HG03354 (cell line): Measurements from ENCODE around the gene MYH7B.

Experiments
- ATAC-seq: cut with Tn5 transposase; IDR thresholded peaks from one replicate; pipeline ENCODE4 v1.9.1; 2021; ENCODE audit warnings: mild to moderate bottlenecking; ENCODE audit not compliant: unreplicated experiment, poor library complexity, severe bottlenecking

Gene MYH7B

DNA sequence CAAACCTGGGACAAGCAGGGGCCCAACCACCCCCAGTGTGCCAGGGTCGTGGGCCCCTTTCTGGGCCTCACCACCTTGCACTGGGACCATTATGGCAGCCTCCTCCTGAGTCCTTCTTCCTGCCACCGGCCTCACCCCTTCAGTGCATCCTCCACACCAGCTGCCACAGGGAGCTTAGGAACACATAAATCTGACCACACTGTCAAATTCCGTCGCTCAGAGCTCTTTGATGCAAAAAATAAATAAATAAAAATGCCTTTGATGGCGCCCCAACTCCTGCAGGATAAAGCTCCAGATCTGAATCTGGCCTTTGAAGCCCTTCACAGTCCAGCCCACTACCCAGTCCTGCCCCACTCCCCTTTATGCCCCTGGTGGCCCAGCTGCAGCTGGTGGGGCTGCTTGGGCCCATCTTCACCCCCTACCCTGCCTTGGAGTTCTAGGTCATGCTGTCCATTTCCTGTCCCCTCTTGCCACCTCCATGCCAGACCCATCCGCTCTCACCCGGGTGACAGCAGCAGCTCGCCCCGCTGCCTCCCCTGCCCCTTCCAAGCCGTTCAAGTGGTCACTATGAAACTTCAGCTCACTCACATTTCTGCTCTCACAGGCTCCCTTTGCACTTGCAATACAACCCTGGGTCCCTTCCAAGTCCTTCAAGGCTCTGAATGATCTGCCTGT, 16.0 kb downstream of the MYH7B start:
- no peak for ATAC-seq

DNA sequence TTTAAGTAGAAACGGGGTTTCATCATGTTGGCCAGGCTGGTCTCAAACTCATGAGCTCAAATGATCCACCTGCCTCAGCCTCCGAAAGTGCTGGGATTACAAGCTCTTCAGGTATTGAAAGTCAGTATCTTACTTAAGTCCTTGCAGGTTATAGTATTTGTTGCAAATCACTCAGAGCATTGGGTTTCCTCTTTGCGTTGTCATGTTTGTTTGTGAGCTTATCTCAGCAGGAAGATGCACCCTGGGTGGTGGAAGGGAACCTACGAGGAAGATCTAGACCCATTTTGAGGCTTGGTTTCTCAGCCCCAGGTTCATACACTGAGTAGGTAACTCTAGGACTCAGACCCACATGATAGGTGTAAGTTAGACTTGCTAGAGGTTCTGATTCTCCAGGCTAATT, 18.6 kb downstream of the MYH7B start:
- no peak for ATAC-seq

DNA sequence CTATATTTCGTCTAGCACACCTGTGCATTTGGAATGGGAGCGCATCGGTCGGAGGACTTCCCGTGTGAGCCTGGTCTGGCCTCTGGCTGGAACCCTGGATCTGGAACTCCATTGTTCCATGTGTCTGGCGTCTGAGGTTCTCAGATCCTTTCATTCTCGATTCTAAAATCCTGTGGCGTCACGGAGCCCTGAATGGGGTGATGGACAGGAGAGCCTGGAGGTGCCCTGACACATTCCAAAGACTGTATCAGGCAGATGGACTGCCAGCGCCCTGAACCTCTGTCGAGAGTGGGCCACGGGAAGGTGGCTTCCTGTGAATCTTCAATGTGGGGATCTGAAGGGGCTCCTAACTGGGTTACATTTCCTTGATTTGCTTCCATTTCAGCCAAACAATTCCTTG, 20.6 kb downstream of the MYH7B start:
- no peak for ATAC-seq

DNA sequence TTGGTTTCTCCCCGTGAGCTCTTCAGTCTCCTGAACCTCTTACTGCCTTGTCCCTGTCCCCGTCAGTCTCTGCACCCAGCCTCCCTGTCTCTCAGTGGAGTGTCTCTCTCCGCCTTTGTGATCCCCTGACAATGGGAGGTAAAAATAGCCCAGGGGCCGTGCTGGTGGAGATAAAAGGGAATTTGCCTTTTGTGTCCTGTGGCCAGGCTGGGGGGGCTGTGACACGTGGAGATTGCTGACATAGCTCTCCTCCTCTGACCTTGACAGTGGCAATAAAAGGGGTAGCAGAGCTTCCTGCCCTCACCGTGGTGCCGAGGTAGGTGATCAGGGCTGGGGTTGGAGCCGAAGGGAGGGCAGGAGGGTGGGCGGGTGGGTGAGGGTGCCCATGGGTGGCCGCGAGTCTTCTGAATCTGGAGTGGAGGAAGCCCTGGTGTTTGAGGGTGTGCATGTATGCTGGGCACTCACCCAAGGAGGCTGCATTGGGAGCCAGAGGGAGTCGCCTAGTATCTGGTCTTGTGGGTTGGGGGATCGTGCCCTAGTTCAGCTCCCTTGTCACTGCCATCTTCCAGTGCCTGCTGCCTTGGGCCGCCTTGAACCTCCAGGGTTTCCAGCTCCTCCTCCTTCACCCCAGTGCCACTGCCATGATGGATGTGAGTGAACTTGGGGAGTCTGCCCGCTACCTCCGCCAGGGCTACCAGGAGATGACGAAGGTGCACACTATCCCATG, 21.9 kb downstream of the MYH7B start:
- ATAC-seq: no peak

DNA sequence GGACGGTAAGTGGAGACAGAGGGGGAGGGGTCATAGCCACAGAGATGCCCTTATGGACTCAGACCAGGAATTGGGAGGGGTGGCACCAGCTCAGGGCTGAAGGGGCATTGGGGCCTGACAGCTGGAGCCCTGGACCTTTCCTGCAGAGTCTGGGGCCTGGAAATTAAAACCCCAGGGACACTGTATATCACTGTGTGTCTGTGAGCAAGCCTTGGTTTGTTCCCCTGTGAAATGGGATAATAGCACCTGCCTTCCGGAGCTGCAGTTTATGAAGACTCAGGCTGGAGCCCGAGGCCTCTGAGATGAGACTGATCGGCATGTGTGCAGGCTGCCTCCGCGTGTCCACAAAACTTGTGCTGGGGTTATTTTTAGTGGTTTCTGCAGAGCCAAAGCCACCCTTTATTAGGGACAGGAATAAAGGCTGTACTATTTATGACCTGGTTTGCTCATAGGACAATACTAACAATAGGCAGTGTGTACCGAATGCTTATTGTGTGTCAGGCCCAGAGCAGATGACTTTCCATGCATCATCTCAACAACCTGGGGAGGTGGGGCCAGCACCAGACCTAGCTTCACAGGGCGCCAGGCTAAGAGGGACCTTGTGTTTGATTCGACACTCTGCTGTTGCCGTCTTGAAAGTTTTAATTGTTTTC, 22.6 kb downstream of the MYH7B start:
- no peak for ATAC-seq

DNA sequence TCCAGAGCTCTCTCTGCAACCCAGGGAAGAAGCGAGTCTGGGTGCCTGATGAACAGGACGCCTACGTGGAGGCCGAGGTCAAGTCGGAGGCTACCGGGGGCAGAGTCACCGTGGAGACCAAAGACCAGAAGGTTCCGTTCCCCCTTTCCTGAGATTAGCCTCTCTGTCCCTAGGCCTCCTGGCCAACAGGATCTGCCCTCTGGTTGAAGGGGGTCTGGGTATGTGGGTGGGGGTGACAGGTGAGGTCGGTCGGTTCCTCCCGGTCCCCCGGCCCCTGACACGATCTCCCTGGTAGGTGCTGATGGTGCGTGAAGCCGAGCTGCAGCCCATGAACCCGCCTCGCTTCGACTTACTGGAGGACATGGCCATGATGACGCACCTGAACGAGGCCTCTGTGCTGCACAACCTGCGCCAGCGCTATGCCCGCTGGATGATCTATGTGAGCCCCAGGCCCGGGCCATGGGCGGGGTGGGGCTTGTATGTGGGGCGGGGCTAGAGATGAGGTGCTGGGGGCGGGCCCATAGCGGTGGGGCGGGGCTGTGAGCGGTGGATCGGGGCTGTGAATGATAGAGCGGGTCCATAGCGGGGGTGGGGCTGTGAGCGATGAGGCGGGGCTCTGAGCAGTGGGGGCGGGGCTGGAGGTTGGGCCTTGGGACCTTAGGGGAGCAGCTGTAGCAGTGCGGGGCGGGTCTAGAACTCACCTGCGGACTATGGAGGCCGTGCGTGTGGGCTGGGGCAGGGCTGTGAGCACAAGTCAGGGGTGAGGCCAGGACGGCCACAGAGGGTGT, 23.9 kb downstream of the MYH7B start:
- no peak for ATAC-seq

DNA sequence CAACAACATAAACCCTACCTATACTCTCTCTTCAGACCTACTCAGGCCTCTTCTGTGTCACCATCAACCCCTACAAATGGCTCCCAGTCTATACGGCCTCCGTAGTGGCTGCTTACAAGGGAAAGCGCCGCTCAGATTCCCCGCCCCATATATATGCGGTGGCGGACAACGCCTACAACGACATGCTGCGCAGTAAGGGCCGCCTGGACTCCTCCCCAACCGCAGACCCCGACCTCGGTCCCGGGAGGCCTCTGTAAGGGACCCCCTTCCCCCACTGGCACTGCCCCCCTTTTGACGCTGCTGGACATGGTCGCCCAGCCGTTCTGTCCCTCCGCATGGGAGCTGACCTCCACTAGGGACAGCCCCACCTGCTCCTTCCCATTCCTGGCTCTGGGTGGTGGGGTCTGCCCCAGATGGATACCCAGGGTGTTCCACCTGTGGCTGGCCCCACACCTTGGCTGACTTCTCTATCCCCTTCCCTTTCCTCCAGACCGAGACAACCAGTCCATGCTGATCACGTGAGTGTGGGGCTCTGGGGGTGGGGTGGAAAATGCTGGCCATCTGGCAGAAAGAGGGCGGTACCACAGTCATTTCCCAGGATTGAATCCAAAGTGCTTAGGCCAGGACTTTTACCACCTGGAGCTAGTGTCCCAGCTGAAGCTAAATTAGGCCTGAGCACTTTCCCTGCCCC, 25.0 kb downstream of the MYH7B start:
- no peak for ATAC-seq

DNA sequence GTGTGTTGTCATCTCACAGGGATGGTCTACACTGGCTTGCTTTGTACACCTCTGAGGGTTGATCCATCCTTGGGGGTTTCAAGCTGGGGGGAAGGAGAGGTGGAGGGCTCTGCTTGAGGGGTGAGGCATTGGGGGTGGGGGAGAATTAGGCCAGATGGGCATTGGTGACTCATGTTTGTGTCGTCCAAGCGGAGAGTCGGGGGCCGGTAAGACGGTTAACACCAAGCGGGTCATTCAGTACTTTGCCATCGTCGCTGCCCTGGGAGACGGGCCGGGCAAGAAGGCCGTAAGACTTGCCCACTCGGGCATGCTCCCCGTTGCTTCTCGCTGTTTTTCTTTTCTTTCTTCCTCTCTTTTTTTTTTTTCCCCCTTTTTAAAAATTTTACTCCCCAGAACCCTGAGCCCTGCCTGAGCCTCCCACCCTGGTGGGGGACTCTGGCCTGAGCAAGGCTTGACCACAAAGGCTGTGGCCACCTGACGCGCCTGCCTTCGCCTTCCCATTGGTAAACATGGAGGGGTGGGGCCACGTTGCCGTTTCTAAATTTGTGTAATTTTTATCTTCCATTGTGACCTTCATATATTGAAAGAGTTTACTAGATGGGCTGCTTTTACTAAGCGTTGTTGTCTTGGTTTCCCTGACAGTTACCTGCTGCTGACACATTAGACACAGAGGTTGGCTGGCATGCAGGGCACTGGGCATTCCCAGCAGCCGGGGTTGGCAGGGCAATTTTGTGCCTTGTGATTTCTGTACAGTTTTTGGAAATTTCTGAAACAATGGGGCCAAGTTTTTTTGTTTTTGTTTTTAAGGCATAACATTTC, 26.8 kb downstream of the MYH7B start:
- no peak for ATAC-seq

DNA sequence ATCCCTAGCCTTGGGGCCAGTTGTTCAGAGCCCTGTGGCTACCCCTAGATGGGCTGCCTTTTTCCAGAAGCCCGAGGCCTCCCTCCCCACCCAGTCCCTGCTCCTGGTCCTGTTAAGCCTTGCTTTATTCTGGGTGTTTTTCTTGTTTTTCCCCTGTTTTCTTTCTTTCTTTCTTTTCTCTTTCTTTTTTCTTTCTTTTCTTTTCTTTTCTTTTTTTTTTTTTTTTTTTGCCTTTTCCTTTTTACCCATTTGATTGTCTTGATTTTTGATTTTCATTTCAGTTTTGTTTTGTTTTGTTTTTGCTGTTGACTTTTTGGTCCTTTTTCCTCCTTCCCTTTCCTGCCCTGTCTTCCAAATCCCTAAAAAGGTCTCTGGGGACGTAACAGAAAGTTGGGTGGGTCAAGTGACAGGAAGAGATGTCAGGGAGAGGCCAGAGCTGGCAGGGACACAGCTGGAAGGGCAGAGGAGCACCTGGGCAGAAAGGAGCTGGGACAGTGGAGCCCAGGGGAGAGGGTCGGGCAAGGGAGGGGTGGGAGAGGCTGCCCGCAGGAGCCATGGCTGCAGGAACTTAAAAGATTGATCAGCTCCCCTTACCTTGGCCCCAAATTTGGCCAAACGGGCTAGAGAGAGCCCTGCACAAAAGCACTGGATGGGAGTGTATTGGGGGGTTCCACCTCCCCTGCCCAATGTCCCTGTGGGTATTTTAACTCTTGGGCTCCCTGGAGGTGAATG, 27.6 kb downstream of the MYH7B start:
- ATAC-seq: no peak

DNA sequence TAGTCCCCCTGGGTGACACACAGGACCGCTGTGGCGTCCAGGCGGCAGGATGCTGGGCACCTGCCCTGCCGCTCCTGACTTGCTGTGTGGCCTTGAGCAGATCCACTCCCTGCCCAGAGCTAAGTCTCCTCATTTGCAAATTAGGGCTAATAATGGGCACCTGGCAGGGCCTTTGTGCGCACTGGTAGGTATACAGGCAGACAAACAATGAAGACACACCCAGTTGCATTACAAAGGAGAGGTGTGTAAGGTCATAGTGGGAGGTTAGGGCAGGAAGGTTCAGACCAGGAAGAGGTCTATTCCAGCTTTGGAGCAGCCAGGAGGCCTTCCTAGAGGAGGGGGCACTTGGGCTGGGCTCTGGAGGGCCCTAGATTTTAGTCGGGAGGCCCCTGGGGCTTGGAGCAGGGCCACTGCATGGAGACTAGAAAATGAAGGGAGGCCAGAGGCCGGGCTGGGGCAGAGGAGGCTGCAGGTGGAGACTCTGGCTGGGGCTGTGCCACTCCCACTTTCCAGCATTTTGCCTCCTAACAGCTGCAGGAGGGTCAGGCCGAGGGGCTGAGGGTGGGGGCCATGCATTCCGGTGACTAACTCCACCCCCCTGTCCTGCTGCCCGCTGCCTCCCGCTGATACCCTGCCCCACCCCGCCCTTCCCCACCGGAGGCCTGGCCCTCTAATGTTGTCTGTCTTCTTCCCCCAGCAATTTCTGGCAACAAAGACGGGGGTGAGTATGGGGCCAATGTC, 28.5 kb downstream of the MYH7B start:
- ATAC-seq: no peak

DNA sequence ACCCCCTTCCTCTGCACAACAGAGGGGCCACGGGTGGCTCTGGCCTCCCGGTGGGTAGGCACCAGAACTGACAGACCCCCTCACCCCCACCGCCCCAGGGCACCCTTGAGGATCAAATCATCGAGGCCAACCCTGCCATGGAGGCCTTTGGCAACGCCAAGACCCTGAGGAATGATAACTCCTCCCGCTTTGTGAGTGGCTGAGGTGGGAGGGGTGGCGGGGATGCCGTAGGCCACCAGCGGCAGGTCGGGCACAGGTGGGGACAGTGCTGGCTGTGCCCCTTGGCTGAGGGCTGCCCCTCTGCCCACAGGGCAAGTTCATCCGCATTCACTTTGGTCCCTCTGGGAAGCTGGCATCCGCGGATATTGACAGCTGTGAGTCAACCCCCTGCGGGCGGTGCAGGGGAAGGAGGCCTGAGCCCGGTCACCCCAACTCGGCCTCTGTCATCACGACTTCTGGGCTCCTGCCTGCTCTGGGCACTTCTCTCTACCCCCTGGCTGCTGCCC, 29.1 kb downstream of the MYH7B start:
- no peak for ATAC-seq

DNA sequence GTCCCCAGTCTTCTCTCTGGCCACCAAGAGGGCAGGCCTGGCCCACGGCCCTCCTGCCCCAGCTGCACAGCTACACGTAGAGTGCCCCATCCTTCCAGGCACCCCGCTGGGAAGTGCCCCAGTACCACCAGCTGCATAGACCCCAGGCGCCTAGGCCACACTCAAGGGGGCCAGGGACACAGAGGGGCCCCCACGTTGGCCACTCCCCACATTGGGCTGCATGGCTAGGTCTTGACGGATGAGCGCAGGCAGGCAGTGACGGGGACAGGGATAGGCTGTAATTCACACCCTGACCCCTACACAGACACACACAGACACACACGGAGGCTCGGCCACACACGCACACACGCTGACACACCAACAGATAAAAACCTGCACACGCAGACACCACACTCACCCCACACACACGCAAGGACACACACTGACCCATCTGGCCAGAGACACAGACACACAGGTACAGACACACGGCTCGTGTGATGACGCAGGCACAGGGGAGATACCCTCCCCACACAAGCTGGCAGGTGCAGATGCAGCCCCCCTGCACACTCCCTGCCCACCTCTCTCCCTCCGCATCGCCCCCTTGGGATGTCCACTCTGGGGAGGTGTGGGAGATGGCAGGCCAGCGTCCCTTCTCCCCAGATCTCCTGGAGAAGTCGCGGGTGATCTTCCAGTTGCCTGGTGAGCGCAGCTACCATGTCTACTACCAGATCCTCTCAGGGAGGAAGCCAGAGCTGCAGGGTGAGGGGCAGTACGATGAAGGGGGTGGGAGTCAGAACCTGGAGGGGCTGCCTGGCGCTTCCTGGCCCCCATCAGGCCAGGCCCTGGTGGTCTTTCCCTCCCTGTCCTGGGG, 30.0 kb downstream of the MYH7B start:
- ATAC-seq: no peak

DNA sequence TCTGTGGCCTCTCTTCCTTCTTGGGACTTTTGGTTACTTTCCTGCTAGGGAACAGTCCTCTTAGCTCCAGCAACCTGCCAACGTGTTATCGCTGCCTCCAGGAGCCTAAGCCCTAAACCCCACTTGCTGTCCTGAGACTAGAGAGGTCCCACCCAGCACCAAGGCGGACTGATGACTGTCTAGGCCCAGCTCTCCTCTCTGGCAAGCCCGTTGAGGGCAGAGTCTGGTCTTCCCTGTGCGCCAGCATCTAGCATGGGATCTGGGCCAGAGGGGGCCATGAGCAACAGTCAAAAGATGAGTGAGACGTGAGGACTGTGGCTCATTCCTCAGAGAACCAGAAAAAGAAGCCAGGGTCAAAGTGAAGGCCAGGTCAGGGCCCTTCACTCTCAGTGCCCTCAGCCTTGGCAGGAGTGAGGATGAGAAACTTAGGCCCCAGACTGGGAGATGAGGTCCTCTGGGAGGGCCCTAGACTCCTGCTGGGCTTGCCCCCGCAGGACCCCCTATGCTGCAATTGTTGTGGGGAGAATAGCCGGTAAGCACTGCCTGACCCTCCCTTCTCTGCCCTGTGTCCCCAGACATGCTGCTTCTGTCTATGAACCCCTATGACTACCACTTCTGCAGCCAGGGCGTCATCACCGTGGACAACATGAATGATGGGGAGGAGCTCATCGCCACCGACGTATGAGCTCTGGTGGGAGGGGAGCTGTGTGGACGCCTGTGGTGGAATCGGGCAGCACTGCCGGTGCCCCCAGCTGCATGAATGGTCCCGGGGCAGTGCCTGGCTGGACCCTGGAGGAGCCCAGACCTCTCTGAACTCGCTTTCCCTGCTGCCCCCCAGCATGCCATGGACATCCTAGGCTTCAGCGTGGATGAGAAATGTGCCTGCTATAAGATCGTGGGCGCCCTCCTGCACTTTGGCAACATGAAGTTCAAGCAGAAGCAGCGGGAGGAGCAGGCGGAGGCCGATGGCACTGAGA, 30.9 kb downstream of the MYH7B start:
- ATAC-seq: no peak

DNA sequence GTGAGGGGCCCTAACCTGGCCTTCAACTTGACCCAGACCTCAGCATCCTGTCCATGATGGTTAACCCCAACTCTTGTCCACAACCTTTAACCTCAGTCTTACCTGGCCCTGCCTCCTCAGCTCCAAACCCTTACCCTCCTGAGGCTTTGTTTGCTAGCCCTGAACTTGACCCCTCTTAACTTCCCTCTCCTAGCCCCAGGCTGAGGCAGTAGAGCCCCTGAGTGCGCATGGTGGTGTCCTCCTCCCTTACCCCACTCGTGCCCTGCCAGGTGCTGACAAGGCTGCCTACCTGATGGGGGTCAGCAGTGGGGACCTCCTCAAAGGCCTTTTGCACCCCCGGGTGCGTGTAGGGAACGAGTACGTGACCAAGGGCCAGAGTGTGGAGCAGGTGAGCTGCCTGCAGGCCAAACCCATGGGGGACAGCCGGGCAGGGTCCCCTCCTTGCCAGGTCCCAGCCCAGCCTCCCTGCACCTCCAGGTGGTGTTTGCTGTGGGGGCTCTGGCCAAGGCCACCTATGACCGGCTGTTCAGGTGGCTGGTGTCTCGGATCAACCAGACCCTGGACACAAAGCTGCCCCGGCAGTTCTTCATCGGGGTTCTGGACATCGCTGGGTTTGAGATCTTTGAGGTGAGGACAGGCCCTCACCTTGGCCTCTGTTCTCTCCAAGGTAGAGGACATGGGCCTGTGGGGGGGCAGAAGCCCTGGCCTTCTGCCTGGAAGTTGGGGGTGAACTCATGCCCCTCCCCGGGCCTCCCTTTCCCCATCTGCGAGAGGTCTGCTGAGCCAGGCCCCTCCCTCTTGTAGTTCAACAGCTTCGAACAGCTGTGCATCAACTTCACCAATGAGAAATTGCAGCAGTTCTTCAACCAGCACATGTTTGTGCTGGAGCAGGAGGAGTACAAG, 31.9 kb downstream of the MYH7B start:
- ATAC-seq: no peak

DNA sequence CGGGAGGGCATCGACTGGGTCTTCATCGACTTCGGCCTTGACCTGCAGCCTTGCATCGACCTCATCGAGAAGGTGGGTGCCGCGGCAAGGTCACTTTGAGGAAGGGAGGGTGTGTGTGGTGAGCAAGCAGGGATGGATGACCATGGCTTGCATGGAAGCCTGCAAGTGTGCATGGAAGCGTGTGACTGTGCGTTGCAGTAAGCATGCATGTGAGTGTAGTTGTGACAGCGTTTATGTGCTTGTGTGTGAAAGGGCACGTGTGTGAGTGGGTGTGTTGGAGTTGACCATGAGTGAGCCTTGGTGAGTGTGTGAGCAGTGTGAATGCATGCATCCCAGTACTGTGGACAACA, 32.5 kb downstream of the MYH7B start:
- no peak for ATAC-seq
